Astrocyte (in vitro differentiated cells and primary cell): ENCODE results near the gene KLHL10. TPM values are rescaled to one million over a fixed set of nuclear protein-coding genes. Genes with fewer than 3 reads are reported as not detected.
"Not testable (repeated sequence)": the region's sequence is repeated elsewhere in the genome, so short reads cannot be mapped to it uniquely, and the experiment has no call there.

Experiments used
- DNase-seq: peaks from one replicate; pipeline ENCODE4 v3.0.0-alpha.2; 2010; ENCODE audit warnings: low read depth
- FAIRE-seq: peaks from 2 replicates; lab custom pipeline; 2011; peaks lifted over from hg19 to GRCh38; lab: Jason Lieb, UNC
- H2AFZ ChIP-seq: 2 replicates; pipeline ENCODE4 v1.6.0; 2012; ENCODE audit warnings: low read depth, low read length, inconsistent platforms
- H3K27ac ChIP-seq: 2 replicates; pipeline ENCODE4 v1.5.1; 2011; ENCODE audit warnings: low read depth, low read length, inconsistent platforms
- H3K27me3 ChIP-seq: 2 replicates; pipeline ENCODE4 v1.6.0; 2011; ENCODE audit warnings: low read length, inconsistent platforms; ENCODE audit not compliant: insufficient read depth
- H3K36me3 ChIP-seq: 2 replicates; pipeline ENCODE4 v1.5.1; 2011; ENCODE audit warnings: low read length, inconsistent platforms; ENCODE audit not compliant: insufficient read depth
- H3K4me1 ChIP-seq: 2 replicates; pipeline ENCODE4 v1.5.1; 2011; ENCODE audit warnings: low read length, inconsistent platforms; ENCODE audit not compliant: insufficient read depth
- H3K4me2 ChIP-seq: 2 replicates; pipeline ENCODE4 v1.6.0; 2012; ENCODE audit warnings: low read length, inconsistent platforms
- H3K4me3 ChIP-seq: 2 replicates; pipeline ENCODE4 v1.5.1; 2011; ENCODE audit warnings: low read depth, mild to moderate bottlenecking, low read length, inconsistent platforms; ENCODE audit not compliant: insufficient read depth
- H3K79me2 ChIP-seq: 2 replicates; pipeline ENCODE4 v1.6.0; 2012; ENCODE audit warnings: mild to moderate bottlenecking, low read length, inconsistent platforms; ENCODE audit not compliant: insufficient read depth
- H3K9ac ChIP-seq: 2 replicates; pipeline ENCODE4 v1.6.0; 2012; ENCODE audit warnings: mild to moderate bottlenecking, low read length, inconsistent platforms
- H3K9me3 ChIP-seq: 2 replicates; pipeline ENCODE4 v1.5.1; 2012; ENCODE audit warnings: low read depth, mild to moderate bottlenecking, low read length, inconsistent platforms; ENCODE audit not compliant: insufficient read depth
- H4K20me1 ChIP-seq: 2 replicates; pipeline ENCODE4 v1.6.0; 2012; ENCODE audit warnings: low read length, inconsistent platforms; ENCODE audit not compliant: insufficient read depth
- H3K27ac Mint-ChIP-seq: one replicate; pipeline ENCODE4 v1.8.0; 2021; ENCODE audit warnings: mild to moderate bottlenecking, mixed read lengths; ENCODE audit not compliant: unreplicated experiment
- H3K27me3 Mint-ChIP-seq: one replicate; pipeline ENCODE4 v1.8.0; 2021; ENCODE audit warnings: low read depth, mixed read lengths; ENCODE audit not compliant: unreplicated experiment
- H3K36me3 Mint-ChIP-seq: one replicate; pipeline ENCODE4 v1.8.0; 2021; ENCODE audit warnings: low read depth, mixed read lengths; ENCODE audit not compliant: unreplicated experiment
- H3K4me1 Mint-ChIP-seq: one replicate; pipeline ENCODE4 v1.8.0; 2021; ENCODE audit warnings: low read depth, mixed read lengths; ENCODE audit not compliant: unreplicated experiment
- H3K4me3 Mint-ChIP-seq: one replicate; pipeline ENCODE4 v1.8.0; 2021; ENCODE audit warnings: mild to moderate bottlenecking, moderate library complexity, mixed read lengths; ENCODE audit not compliant: unreplicated experiment
- H3K9me3 Mint-ChIP-seq: one replicate; pipeline ENCODE4 v1.8.0; 2021; ENCODE audit warnings: mild to moderate bottlenecking, mixed read lengths; ENCODE audit not compliant: unreplicated experiment
- EZH2 ChIP-seq: IDR thresholded peaks from 2 replicates; pipeline ENCODE4 v1.6.1; 2012; ENCODE audit warnings: mild to moderate bottlenecking, low read length, inconsistent platforms; ENCODE audit not compliant: insufficient read depth
- total RNA-seq: library from RNA; stranded (reverse); gene quantifications from 2 replicates; pipeline ENCODE4 v1.2.1, GENCODE V29; 2021
- TF ChIP-seq, protein P1 (sequence below): IDR thresholded peaks from 2 replicates; pipeline ENCODE4 v1.5.1; 2011; ENCODE audit warnings: low read depth, mild to moderate bottlenecking, inconsistent platforms, low read length, moderate library complexity; ENCODE audit not compliant: insufficient read depth

The KLHL10 gene
- total RNA-seq, 1 donor from 2014 or later, result not detected

DNA sequence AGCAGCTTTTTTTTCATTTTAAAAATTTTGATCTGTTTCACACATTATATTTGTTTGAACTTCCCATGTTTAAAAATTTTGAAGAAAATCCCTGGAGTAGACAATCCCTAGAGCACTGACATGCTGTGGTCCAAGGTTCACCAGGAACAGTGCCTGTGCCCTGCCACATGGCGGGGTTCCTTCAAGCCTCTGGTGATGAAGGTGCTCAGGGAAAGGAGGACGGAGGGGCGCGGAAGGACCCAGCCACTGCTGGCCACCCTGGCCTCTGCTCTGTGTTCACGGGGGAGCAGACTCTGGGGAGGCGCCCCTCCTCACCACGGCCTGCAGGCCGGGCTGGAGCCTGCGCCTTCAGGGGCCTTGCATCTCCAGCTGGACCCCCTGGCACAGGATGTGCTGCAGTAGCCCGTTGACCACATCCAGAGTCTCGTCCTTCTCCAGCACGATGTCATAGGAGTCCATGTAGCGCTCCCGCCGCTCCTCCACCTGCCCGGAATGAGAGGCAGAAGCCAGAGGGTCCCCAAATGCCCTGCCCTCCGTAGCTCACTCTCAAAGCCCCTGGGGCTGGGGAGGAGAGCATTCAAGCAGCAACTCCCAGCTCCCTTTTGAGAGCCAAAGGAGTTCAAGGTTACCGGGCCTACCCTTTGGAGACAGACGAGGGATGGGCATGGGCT is 12.3 kb upstream of the KLHL10 start:
- Histone ChIP-seq H3K79me2 (no peaks in the 10 kb centered on the region), H3K27ac (no peak overlapping the region), H3K36me3 (peaks cover 18% of the 10 kb centered on the region), H3K9me3 (no peaks in the 10 kb centered on the region), H3K4me2 (no peak overlapping the region), H3K4me1 (no peaks in the 10 kb centered on the region), H3K27me3 (no peaks in the 10 kb centered on the region), H3K4me3 (no peak overlapping the region), H4K20me1 (peaks cover 28% of the 10 kb centered on the region), H3K9ac (no peak overlapping the region), H2AFZ (no peak overlapping the region)
- Mint-ChIP-seq H3K36me3 (peaks cover 6% of the 10 kb centered on the region), H3K4me3 (peak overlapping the region; percentile 27), H3K9me3 (no peaks in the 10 kb centered on the region), H3K27ac (no peak overlapping the region), H3K4me1 (no peaks in the 10 kb centered on the region), H3K27me3 (no peaks in the 10 kb centered on the region)
- no peak for FAIRE-seq
- no peak for TF ChIP-seq EZH2
- TF ChIP-seq, protein P1, sequence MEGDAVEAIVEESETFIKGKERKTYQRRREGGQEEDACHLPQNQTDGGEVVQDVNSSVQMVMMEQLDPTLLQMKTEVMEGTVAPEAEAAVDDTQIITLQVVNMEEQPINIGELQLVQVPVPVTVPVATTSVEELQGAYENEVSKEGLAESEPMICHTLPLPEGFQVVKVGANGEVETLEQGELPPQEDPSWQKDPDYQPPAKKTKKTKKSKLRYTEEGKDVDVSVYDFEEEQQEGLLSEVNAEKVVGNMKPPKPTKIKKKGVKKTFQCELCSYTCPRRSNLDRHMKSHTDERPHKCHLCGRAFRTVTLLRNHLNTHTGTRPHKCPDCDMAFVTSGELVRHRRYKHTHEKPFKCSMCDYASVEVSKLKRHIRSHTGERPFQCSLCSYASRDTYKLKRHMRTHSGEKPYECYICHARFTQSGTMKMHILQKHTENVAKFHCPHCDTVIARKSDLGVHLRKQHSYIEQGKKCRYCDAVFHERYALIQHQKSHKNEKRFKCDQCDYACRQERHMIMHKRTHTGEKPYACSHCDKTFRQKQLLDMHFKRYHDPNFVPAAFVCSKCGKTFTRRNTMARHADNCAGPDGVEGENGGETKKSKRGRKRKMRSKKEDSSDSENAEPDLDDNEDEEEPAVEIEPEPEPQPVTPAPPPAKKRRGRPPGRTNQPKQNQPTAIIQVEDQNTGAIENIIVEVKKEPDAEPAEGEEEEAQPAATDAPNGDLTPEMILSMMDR, result no peak
- DNase-seq, result no peak

DNA sequence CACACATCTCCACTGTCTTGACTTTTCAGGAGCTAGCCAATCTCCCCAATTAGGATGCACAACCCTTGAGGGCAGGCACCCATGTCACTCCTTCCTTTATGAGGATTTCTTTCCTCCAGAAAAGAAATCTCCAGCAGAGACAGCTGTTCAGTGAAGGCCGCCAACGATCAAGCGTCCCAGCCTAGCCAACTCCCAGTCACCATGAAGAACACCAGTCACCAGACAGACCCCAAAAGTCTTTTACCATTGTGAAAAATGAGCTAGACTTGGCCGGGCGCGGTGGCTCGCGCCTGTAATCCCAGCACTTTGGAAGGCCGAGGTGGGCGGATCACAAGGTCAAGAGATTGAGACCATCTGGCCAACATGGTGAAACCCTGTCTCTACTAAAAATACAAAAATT is 7.7 kb upstream of the KLHL10 start:
- H2AFZ ChIP-seq, H3K4me2 ChIP-seq, H3K27me3 ChIP-seq, H3K9me3 Mint-ChIP-seq, H3K27ac Mint-ChIP-seq, H4K20me1 ChIP-seq, DNase-seq, H3K4me1 ChIP-seq, H3K27ac ChIP-seq, H3K9ac ChIP-seq, H3K4me3 Mint-ChIP-seq, H3K27me3 Mint-ChIP-seq, FAIRE-seq, H3K4me1 Mint-ChIP-seq, H3K4me3 ChIP-seq, H3K9me3 ChIP-seq, H3K79me2 ChIP-seq: not testable (repeated sequence)
- peaks cover 13% of the 10 kb centered on the region for H3K36me3 Mint-ChIP-seq
- peaks cover 27% of the 10 kb centered on the region for H3K36me3 ChIP-seq

DNA sequence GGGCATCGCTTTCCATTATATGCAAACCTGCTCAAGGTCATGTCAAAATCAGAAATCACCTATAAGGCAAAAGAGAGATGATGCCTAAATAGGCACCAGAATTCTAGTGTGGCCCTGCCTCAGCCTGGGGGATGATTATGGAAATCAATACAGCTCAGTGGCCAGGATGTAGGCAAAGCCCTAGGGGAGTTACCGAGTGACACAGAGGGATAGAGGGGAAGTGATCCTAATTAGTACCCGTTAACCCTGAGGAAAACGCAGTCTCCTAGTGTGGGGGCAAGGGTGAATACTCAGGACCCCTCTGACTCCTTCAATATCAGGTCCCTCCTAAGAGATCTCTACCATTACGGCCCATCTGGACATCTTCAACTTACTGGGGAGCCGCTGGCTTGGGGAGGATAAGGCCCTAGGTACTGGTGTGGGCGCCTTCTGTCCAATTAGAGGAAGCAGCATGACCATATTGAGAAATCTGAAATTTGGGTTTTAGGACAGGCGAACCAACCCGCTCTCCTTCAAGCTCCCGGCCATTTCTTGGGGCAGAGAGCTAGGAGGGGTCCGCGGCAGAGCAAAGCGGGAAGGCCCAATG is 2.3 kb upstream of the KLHL10 start:
- H3K4me1 Mint-ChIP-seq, result peaks cover 3% of the 10 kb centered on the region
- Histone ChIP-seq H3K27ac (no peak overlapping the region), H2AFZ (peak overlapping the region; percentile 93), H4K20me1 (peaks cover 11% of the 10 kb centered on the region), H3K36me3 (peaks cover 14% of the 10 kb centered on the region), H3K4me1 (peaks cover 7% of the 10 kb centered on the region), H3K9ac (peak overlapping the region; percentile 80), H3K79me2 (peaks cover 17% of the 10 kb centered on the region), H3K4me3 (peak overlapping the region; percentile 73), H3K9me3 (no peaks in the 10 kb centered on the region), H3K27me3 (no peaks in the 10 kb centered on the region), H3K4me2 (peak overlapping the region; percentile 88)
- H3K27me3 Mint-ChIP-seq, result peaks cover 3% of the 10 kb centered on the region
- FAIRE-seq, result no peak
- no peak for DNase-seq
- H3K9me3 Mint-ChIP-seq, result no peaks in the 10 kb centered on the region
- peak overlapping the region; percentile 69 for H3K27ac Mint-ChIP-seq
- peaks cover 12% of the 10 kb centered on the region for H3K36me3 Mint-ChIP-seq
- TF ChIP-seq, protein P1, result no peak
- no peak for TF ChIP-seq EZH2
- H3K4me3 Mint-ChIP-seq, result peak overlapping the region; percentile 93
